Neuronal stem cell (in vitro differentiated cells): ENCODE results near the gene GPD2.
"Not testable (repeated sequence)": the region's sequence is repeated elsewhere in the genome, so short reads cannot be mapped to it uniquely, and the experiment has no call there.

Experiments
- DNase-seq: peaks from one replicate; pipeline ENCODE4 v3.0.0-alpha.2; 2013; ENCODE audit warnings: low spot score
- H2AFZ ChIP-seq: one replicate; pipeline ENCODE4 v1.6.1; 2013; ENCODE audit warnings: mild to moderate bottlenecking, low read length, inconsistent platforms
- H2AK5ac ChIP-seq: 2 replicates; pipeline ENCODE4 v1.6.1; 2013; ENCODE audit warnings: low read depth, mild to moderate bottlenecking, inconsistent platforms, low read length, moderate library complexity, mixed read lengths
- H2BK120ac ChIP-seq: 2 replicates; pipeline ENCODE4 v1.6.1; 2013; ENCODE audit warnings: low read depth, mild to moderate bottlenecking, inconsistent platforms, low read length, moderate library complexity, mixed read lengths
- H2BK12ac ChIP-seq: one replicate; pipeline ENCODE4 v1.6.1; 2013; ENCODE audit warnings: low read length, inconsistent platforms
- H2BK15ac ChIP-seq: 2 replicates; pipeline ENCODE4 v1.6.1; 2013; ENCODE audit warnings: mild to moderate bottlenecking, low read length, inconsistent platforms, mixed read lengths
- H2BK5ac ChIP-seq: one replicate; pipeline ENCODE4 v1.6.1; 2013; ENCODE audit warnings: inconsistent platforms, mild to moderate bottlenecking, low read length, moderate library complexity
- H3K14ac ChIP-seq: one replicate; pipeline ENCODE4 v1.6.1; 2013; ENCODE audit warnings: low read length, inconsistent platforms
- H3K18ac ChIP-seq: 2 replicates; pipeline ENCODE4 v1.6.1; 2013; ENCODE audit warnings: low read length, inconsistent platforms
- H3K23ac ChIP-seq: 2 replicates; pipeline ENCODE4 v1.6.1; 2013; ENCODE audit warnings: low read depth, mild to moderate bottlenecking, mixed read lengths, low read length, inconsistent platforms; ENCODE audit not compliant: poor library complexity
- H3K27ac ChIP-seq: replicated peaks from 3 replicates; pipeline ENCODE4 v1.5.1; 2013; ENCODE audit warnings: low read length, inconsistent platforms
- H3K27me3 ChIP-seq, 3 experiments: 2 replicates each; pipeline ENCODE4 v1.6.1; 2013; ENCODE audit warnings: low read length in 3 of 3, mild to moderate bottlenecking in 2 of 3, inconsistent platforms in 1 of 3, low read depth in 1 of 3, mixed read lengths in 1 of 3, moderate library complexity in 1 of 3; ENCODE audit not compliant: control insufficient read depth in 3 of 3, insufficient read depth in 3 of 3
- H3K36me3 ChIP-seq, 2 donors: replicated peaks in 1 of 2; 2 replicates each; pipeline ENCODE4 v1.6.1; 2013; ENCODE audit warnings: low read length in 2 of 2; ENCODE audit not compliant: control insufficient read depth in 2 of 2, insufficient read depth in 2 of 2
- H3K4ac ChIP-seq: 2 replicates; pipeline ENCODE4 v1.6.1; 2013; ENCODE audit warnings: inconsistent platforms, mild to moderate bottlenecking, low read length, moderate library complexity
- H3K4me1 ChIP-seq, 2 donors: 1 replicate in 1 of 2; 2 replicates in 1 of 2; pipeline ENCODE4 v1.6.1; 2013; ENCODE audit warnings: low read length in 2 of 2, low read depth in 1 of 2; ENCODE audit not compliant: control insufficient read depth in 2 of 2, insufficient read depth in 1 of 2
- H3K4me2 ChIP-seq: one replicate; pipeline ENCODE4 v1.6.1; 2013; ENCODE audit warnings: mild to moderate bottlenecking, low read length, inconsistent platforms; ENCODE audit not compliant: insufficient read depth, poor library complexity, severe bottlenecking
- H3K4me3 ChIP-seq, 2 donors: 2 replicates each; pipeline ENCODE4 v1.5.1; 2013; ENCODE audit warnings: low read length in 2 of 2, mild to moderate bottlenecking in 2 of 2, inconsistent platforms in 1 of 2, moderate library complexity in 1 of 2
- H3K79me1 ChIP-seq: one replicate; pipeline ENCODE4 v1.6.1; 2013; ENCODE audit warnings: low read depth, mild to moderate bottlenecking, inconsistent platforms, low read length, moderate library complexity
- H3K9ac ChIP-seq: one replicate; pipeline ENCODE4 v1.6.1; 2013; ENCODE audit warnings: mild to moderate bottlenecking, low read depth, low read length, inconsistent platforms; ENCODE audit not compliant: poor library complexity
- H3K9me3 ChIP-seq, 2 donors: replicated peaks in 1 of 2; 2 replicates each; pipeline versions ENCODE3 to v1.6.1; 2013; ENCODE audit warnings: low read length in 2 of 2, mild to moderate bottlenecking in 2 of 2, inconsistent platforms in 1 of 2, low read depth in 1 of 2, mixed read lengths in 1 of 2, moderate library complexity in 1 of 2; ENCODE audit not compliant: control insufficient read depth in 2 of 2, insufficient read depth in 1 of 2
- H4K8ac ChIP-seq: one replicate; pipeline ENCODE4 v1.6.1; 2013; ENCODE audit warnings: low read depth, mild to moderate bottlenecking, inconsistent platforms, low read length, moderate library complexity
- H4K91ac ChIP-seq: one replicate; pipeline ENCODE4 v1.6.1; 2013; ENCODE audit warnings: low read length, low read depth, mild to moderate bottlenecking, inconsistent platforms; ENCODE audit not compliant: poor library complexity
- WGBS, 2 donors: extraction: QIAGEN DNeasy Blood & Tissue Kit; methylation state at CpG; one replicate each; pipeline ENCODE4 v1.1.7; 2013; ENCODE audit warnings: missing lambda C conversion rate in 2 of 2, mixed read lengths in 1 of 2; ENCODE audit not compliant: insufficient read length in 2 of 2, insufficient replicate concordance in 1 of 2; ENCODE audit errors: extremely low coverage in 2 of 2; 5-methylcytosine and 5-hydroxymethylcytosine counted together

GPD2 gene

GRCh38 chr2:156615836-156616322 lies 179.7 kb downstream of the GPD2 start:
- Histone ChIP-seq H4K91ac (no peak overlapping the region), H3K14ac (no peak overlapping the region), H3K27me3 (no peaks in the 10 kb centered on the region), H3K27ac (no peak overlapping the region), H2BK5ac (no peak overlapping the region), H3K9me3 (no peaks in the 10 kb centered on the region), H3K18ac (no peak overlapping the region), H3K79me1 (no peaks in the 10 kb centered on the region), H4K8ac (no peak overlapping the region), H2AFZ (no peak overlapping the region), H2BK120ac (no peak overlapping the region), H2AK5ac (no peak overlapping the region), H3K4ac (no peak overlapping the region), H3K36me3 (no peaks in the 10 kb centered on the region), H3K9ac (no peak overlapping the region), H3K23ac (no peak overlapping the region), H3K4me2 (no peak overlapping the region), H2BK15ac (no peak overlapping the region), H3K4me3 (no peak overlapping the region), H3K4me1 (no peaks in the 10 kb centered on the region), H2BK12ac (no peak overlapping the region)
- no peak for DNase-seq
- no CpG with 5 or more reads among the region's 2 CpGs for WGBS, 2 donors

- not testable (repeated sequence) for H2AK5ac ChIP-seq, DNase-seq, H3K27ac ChIP-seq, H3K18ac ChIP-seq, H3K23ac ChIP-seq, H3K9ac ChIP-seq, H3K4me1 ChIP-seq, H4K91ac ChIP-seq, H2BK5ac ChIP-seq, H3K9me3 ChIP-seq, H3K14ac ChIP-seq, H2BK15ac ChIP-seq, H3K27me3 ChIP-seq, H2AFZ ChIP-seq, H4K8ac ChIP-seq, H2BK12ac ChIP-seq, H3K79me1 ChIP-seq, H3K4me2 ChIP-seq, H3K36me3 ChIP-seq, H3K4me3 ChIP-seq, H2BK120ac ChIP-seq, H3K4ac ChIP-seq
- no CpG with 5 or more reads among the region's 33 CpGs for WGBS, 2 donors
These were observed 181.9 kb downstream of the GPD2 start for GRCh38 chr2:156618071-156618470.

- Histone ChIP-seq H3K4me3 (no peak overlapping the region), H3K36me3 (no peaks in the 10 kb centered on the region)
- no CpG with 5 or more reads among the region's 2 CpGs for WGBS, 2 donors
These were observed 182.9 kb downstream of the GPD2 start for GRCh38 chr2:156619021-156619539.

GRCh38 chr2:156622491-156622890 lies 186.3 kb downstream of the GPD2 start:
- Histone ChIP-seq H3K4ac (no peak overlapping the region), H2AFZ (no peak overlapping the region), H3K9ac (no peak overlapping the region), H3K79me1 (no peaks in the 10 kb centered on the region), H3K4me1 (no peaks in the 10 kb centered on the region), H3K9me3 (no peaks in the 10 kb centered on the region), H3K27me3 (no peaks in the 10 kb centered on the region), H4K91ac (no peak overlapping the region), H3K23ac (no peak overlapping the region), H3K18ac (no peak overlapping the region), H2AK5ac (no peak overlapping the region), H2BK15ac (no peak overlapping the region), H3K4me2 (no peak overlapping the region), H3K4me3 (no peak overlapping the region), H2BK120ac (no peak overlapping the region), H3K14ac (no peak overlapping the region), H2BK5ac (no peak overlapping the region), H3K27ac (no peak overlapping the region), H3K36me3 (no peaks in the 10 kb centered on the region), H2BK12ac (no peak overlapping the region), H4K8ac (no peak overlapping the region)
- DNase-seq, result no peak
- WGBS, 2 donors, result no CpG with 5 or more reads among the region's 1 CpG

More at GRCh38 chr2:156619021-156619539, 182.9 kb downstream of the GPD2 start:
- Histone ChIP-seq H3K27me3 (no peaks in the 10 kb centered on the region), H2BK120ac (no peak overlapping the region), H2BK12ac (no peak overlapping the region), H2AK5ac (no peak overlapping the region), H4K91ac (no peak overlapping the region), H3K9ac (no peak overlapping the region), H2AFZ (no peak overlapping the region), H3K14ac (no peak overlapping the region), H4K8ac (no peak overlapping the region), H3K4me2 (no peak overlapping the region), H3K23ac (no peak overlapping the region), H3K9me3 (no peaks in the 10 kb centered on the region), H3K18ac (no peak overlapping the region), H2BK15ac (no peak overlapping the region), H3K4ac (no peak overlapping the region), H3K79me1 (no peaks in the 10 kb centered on the region), H2BK5ac (no peak overlapping the region), H3K4me1 (no peaks in the 10 kb centered on the region), H3K27ac (no peak overlapping the region)
- DNase-seq, result no peak
